GM19043 (cell line): ENCODE measurements around the gene CFL1.

ENCODE experiments used
- ATAC-seq: cut with Tn5 transposase; IDR thresholded peaks from one replicate; pipeline ENCODE4 v1.9.1; 2021; ENCODE audit warnings: low read depth; ENCODE audit not compliant: unreplicated experiment

Gene CFL1

DNA sequence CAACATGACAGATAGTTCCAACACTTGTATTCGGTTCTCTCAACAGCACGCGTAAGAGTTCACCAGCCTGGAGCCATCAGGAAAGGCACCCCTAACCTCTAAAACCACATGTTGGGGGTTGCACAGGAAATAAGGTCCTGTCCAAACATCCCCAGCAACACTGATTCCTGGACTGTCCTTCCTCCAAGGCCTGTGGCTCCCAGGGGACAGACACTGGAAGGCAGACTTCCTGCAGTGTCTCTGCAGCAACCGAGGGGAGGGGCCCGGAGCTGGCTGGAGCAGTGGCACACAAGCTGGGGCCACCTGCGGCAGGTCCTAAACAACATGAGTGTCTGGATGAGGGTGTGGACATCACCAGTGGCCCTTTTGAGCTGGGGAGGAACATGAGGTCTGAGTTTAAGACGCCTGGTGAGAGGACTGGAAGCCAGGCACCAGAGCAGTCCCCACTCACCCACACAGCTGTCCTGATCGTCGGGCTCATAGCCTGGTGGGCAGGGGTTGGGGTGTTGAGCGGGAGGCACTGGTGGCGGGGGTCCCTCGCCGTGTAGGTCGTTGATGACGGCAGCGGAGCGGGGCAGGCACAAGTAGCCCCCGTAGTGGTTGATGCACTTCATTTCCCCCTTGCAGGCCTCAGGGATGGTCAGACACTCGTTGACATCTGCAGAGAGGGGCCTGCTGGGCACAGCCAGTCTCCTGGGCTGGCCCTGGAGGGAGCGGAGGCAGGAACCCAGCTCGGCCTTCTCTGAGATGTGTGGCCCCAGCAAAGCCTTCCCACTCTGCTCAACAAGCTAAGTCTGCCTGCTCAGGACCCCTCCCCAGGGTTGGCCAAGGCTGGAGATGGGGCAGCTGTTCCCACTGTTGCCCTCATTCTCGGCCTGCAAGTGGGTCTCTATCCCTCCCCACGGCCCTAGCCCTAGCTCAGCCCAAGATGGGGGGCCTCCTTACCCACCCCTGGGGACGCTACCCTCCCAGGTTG is 13.0 kb upstream of the CFL1 start:
- ATAC-seq, result no peak

DNA sequence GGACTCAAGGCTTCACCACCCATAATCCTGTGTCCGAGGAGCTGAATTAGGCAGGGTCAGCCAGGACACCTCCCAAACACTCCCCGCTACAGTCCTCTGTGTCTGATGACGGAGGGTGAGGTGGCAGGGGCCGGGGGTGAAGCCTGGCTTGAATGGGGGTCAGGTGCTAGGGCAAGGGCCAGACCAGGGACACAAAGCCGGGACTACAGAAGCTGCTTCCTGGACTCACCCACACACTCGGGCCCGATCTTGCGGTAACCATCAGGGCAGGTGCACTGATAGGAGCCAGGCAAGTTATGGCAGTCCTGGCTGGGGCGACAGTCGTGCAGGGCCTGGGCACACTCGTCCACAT is 12.3 kb upstream of the CFL1 start:
- ATAC-seq, result no peak

GRCh38 chr11:65869643-65870306 is 11.8 kb upstream of the CFL1 start:
- no peak for ATAC-seq

GRCh38 chr11:65868907-65869306 is 10.9 kb upstream of the CFL1 start:
- no peak for ATAC-seq

- ATAC-seq, result no peak
These were observed 10.2 kb upstream of the CFL1 start for GRCh38 chr11:65868076-65868667.

DNA sequence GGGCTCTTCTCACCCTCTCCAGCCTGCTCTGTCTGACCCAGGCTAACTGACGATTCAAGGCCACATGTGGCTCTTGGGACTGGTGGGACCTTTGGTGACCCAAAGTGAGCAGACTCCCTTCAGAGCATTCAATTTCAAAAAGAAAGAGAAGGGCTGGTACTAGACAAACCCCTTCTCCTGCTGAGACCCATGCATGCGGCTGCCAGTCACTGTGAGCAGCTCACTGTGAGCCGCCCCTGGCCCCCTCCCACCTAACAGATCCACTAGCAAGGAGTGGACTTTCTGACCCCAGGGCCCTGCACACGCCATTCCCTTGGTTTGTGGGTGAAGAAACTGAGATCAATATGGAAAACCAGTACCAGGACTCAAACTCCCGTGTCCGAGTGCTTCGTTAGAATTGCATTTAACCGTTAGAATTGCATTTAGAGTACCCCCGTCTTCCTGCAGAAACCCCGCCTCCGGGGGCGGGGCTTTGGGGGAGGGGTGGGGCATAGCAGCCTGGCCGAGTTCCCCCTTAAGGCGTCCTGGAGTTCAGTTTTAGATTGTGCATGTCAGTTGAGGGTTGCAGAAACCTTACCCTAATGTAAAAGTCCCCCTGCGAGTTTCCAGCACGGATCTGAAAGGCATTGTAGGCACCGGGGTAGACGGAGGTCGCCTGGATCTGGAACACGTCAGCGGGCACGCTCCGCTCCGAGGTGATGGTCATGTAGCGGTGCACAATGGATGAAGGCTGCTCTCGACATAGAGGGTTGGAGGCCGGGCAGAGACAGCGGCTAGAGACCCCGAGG is 9.5 kb upstream of the CFL1 start:
- no peak for ATAC-seq

DNA sequence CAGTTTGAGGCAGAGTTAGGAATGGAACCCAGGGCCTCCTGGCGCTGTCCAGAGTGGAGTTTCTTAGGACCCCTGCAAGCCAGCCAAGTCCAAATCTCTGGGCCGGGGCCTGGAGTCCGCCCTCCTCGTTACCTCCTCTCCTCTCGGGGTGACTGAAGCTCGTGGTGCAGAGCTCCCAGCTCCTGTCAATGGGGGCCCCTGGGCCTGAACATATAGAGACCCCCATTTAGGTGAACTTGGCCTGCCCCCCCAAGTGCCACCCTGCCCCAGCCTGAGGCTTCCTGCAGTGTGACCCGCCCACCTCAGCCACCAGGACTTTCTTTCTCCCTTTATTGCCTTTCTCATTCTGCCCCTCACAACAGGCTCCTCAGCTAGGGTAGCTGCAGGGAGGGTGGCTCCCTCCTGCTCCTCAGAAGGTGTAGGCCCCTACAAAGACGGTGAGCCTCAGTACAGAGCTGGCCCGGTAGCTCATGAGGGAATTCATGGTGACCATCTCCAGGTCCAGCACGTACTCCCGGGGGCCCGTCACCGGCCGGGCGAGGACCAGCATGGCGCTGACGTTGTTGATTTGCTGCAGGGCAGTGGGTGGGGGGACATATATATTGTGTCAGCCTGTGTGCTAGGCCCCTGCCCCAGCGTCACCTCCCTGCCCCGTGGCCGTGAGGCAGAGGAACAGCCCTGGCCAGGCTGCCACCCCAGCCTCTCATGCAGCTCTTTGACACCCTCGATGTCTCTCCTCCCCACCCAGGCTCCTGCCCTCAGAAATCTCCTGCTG is 8.7 kb upstream of the CFL1 start:
- no peak for ATAC-seq

GRCh38 chr11:65865550-65866172 is 7.7 kb upstream of the CFL1 start:
- no peak for ATAC-seq

- ATAC-seq, result no peak
These were observed 6.9 kb upstream of the CFL1 start for GRCh38 chr11:65864706-65865471.

- no peak for ATAC-seq
These were observed 6.1 kb upstream of the CFL1 start for GRCh38 chr11:65863889-65864705.

GRCh38 chr11:65862941-65863888 is 5.2 kb upstream of the CFL1 start:
- ATAC-seq, result no peak

DNA sequence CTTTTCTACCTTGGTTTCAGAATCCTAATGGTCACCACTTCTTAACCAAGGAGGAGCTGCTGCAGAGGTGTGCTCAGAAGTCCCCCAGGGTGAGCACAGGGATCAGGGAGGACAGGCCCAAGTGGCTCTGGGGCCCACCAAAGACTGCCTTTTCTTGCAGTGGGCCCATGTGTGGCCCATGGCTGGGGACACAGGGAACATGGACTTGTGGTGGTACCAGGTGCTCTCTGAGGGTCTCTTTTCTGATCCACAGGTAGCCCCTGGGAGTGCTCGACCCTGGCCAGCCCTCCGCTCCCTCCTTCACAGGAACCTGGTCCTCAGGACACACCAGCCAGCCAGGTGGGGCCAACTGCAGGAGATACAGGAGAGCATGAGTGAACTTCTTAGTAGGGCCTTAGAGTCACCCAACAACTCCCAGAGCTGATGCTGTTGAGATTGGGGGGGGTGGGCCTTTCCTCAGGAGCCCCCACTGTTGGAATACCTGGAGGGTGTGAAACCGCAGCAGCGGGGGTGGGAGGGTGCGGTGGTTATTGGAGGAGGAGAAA is 4.3 kb upstream of the CFL1 start:
- ATAC-seq, result no peak

DNA sequence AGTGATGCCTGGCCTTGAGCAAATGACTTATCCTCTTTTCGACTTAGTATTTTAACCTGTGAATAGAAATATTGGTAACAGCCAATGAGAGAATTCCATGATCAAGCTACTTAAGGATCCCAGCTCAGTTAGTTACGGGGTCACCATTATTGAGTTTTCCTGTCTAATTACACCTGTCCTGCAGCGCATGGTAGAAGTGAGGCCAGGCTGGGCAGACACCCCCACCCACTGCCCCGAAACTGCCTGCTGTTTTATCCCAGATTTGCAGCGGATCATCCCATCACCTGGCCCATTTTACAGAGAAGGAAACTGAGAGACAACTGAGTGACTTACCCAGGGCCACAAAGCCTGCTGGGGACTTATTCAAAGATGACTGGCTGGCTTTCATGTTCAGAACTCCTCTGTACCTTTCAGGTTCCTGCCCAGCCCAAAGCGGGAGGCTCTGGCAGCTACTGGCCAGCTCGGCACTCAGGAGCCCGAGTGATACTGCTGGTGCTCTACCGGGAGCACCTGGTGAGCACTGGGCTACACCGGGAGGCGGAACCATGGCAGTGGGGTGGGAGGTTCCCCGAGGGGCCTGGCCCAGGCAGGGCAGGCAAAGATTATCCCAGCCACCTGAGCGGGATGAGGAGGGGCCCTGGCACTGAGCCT is 3.7 kb upstream of the CFL1 start:
- no peak for ATAC-seq

DNA sequence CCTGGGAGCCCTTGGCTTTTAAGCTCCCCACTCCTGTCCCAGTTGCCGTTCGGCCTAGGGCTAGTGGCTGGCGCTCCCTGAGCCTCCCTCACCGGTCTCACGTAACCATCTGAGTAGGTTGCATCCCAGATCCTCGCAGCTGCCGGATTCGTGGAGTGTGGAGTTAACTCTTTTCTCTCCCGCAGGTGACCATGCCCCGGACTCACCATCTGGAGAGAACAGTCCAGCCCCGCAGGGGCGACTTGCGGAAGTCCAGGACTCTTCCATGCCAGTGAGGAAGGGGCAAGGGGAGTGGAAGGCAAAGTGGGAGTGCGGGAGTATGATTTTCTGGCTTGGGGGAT is 3.2 kb upstream of the CFL1 start:
- no peak for ATAC-seq

- peak; percentile 25 for ATAC-seq
These were observed 2.5 kb upstream of the CFL1 start, which contains the start of gene MUS81 for GRCh38 chr11:65860278-65861164. Gene MUS81, plus strand, starts transcription at chr11:65860433. Its CDS starts 321 bp downstream, at chr11:65860754.
